Urinary bladder (tissue), 4 donors: ENCODE measurements around the gene ZNF490. TPM values are rescaled to one million over a fixed set of nuclear protein-coding genes. Genes with fewer than 3 reads are reported as not detected.
"Not testable (repeated sequence)": the region's sequence is repeated elsewhere in the genome, so short reads cannot be mapped to it uniquely, and the experiment has no call there.

Experiments
- DNase-seq: peaks from one replicate; pipeline ENCODE4 v3.0.0-alpha.2; 2015; ENCODE audit errors: extremely low spot score
- H3K27ac ChIP-seq: one replicate; pipeline ENCODE4 v1.5.1; 2013; ENCODE audit warnings: low read depth, mild to moderate bottlenecking, moderate library complexity
- H3K36me3 ChIP-seq: one replicate; pipeline ENCODE4 v1.6.1; 2013; ENCODE audit warnings: mild to moderate bottlenecking, moderate library complexity; ENCODE audit not compliant: insufficient read depth
- H3K4me1 ChIP-seq: one replicate; pipeline ENCODE4 v1.6.1; 2013; ENCODE audit warnings: mild to moderate bottlenecking, moderate library complexity; ENCODE audit not compliant: insufficient read depth
- H3K4me3 ChIP-seq: one replicate; pipeline ENCODE4 v1.5.1; 2013; ENCODE audit warnings: low read depth, low read length
- WGBS: extraction: QIAGEN DNeasy Blood & Tissue Kit; methylation state at CpG from one replicate; pipeline ENCODE4 v1.1.7; 2013; 5-methylcytosine and 5-hydroxymethylcytosine counted together
- polyA plus RNA-seq: library from polyadenylated mRNA; stranded (reverse); fragments of 200-250 nt; gene quantifications from one replicate; pipeline ENCODE4 v1.2.3, GENCODE V29; 2013
- total RNA-seq: library from RNA; depleted of rRNA; stranded (reverse); fragments of >200 nt; gene quantifications from one replicate; pipeline ENCODE4 v1.2.3, GENCODE V29; 2014
- donor health status: healthy with polysubstance abuse.
- donor health status: healthy.

Gene ZNF490
- total and polyA plus RNA-seq, 2 donors: 1.0 to 9.0 TPM

DNA sequence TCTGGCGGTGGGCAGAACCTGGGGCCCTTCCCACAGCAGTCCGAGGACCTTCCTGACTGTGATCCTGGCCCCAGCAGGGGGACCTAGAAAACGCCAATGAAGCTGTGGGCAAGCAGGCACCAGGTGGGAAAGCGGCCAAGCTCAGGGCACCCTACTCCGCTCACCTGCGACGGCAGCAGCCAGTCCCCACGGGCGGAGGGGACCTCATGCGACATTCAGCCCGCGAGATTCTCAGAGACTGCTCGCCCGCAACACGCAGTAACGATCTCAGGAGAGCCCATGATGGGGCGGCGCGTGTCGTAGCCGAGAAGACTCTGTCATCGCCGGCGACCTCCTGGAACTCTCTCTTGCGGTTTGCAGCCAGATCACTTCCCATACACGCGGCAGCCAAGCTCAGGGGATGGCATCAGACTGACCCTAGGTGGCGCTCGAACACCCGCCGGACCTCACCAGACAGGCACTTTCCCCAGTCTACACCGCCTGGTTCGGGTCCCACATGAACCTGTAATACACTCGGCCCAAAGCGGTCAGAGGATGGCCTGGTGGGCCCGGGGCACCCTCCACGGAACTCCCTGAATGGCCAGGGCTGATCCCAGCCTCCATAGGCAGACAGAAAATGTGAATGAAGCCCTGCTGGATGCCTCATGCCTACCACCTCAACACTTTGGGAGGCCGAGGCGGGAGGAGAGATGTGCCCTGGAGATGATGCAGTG, 29.4 kb upstream of the ZNF490 start:
- DNase-seq: peak; percentile 18
- 11% methylated on average over 39 of the region's 39 CpGs for WGBS
- H3K36me3 ChIP-seq: no peaks in the 10 kb centered on the region
- H3K4me3 ChIP-seq: no peak overlapping the region
- no peaks in the 10 kb centered on the region for H3K4me1 ChIP-seq
- no peak overlapping the region for H3K27ac ChIP-seq

DNA sequence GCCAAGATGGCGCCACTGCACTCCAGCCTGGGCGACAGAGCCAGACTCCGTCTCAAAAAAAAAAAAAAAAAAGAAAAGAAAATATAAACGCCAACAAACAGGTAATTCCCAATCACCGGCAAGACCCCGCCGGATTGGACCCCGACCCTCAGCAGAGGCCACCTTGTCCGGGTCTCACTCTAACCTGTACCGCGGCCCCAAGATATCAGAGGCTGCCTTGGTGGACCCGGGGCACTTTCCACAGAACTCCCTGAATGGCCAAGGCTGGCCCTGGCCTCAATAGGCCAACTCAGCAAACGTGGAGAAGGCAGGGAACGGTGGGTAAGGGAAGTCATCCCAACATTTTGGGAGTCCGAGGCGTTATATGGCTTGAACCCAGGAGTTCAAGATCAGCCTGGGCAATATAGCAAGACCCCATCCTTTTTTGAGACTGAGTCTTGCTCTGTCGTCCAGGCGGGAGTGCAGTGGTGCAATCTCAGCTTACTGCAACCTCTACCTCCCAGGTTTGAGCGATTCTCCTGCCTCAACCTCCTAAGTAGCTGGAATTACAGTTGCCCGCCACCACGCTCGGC, 28.1 kb upstream of the ZNF490 start:
- no peak for DNase-seq
- Histone ChIP-seq H3K4me3 (no peak overlapping the region), H3K4me1 (no peaks in the 10 kb centered on the region), H3K36me3 (no peaks in the 10 kb centered on the region), H3K27ac (no peak overlapping the region)
- 96% methylated on average over 22 of the region's 22 CpGs for WGBS

DNA sequence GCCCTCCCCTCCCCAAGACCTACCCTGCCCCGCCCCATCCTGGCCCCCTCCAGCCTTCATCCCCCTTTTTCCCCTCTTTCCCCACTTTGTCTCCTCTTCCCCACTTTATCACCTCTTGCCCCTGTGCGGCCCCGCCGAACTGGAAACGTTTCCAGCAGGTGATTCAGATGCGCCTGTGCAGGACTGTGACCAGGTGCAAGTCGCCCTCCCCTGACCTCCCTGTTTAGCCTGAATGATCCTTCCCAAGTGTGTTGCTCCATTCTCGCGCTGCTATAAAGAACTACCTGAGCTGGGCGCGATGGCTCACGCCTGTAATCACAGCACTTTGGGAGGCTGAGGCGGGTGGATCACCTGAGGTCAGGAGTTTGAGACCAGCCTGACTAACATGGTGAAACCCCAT, 26.0 kb upstream of the ZNF490 start:
- WGBS: 89% methylated on average over 13 of the region's 13 CpGs
- H3K36me3 ChIP-seq: no peaks in the 10 kb centered on the region
- no peak for DNase-seq

DNA sequence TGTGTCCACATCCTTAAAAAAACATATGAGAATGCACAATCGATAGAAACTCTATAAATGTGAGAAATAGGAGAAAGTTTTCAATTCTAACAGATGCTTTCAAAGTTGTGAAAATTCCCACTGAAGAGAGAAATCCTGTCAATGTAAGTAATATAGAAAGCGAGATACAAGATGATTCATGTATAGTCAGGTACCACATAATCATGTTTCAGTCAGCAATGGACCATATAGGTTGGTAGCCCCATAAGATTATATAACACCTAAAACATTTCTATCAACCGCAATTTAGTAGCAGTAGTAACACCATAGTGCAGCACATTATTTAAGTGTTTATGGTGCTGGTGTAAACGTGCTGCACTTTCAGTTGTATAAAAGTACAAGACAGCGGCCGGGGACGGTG, 18.6 kb upstream of the ZNF490 start:
- no peak for DNase-seq
- Histone ChIP-seq H3K4me1 (no peaks in the 10 kb centered on the region), H3K36me3 (peaks cover 9% of the 10 kb centered on the region), H3K27ac (no peak overlapping the region), H3K4me3 (no peak overlapping the region)
- WGBS: 97% methylated on average over 7 of the region's 7 CpGs

More for the DNA sequence above, 26.0 kb upstream of the ZNF490 start:
- no peaks in the 10 kb centered on the region for H3K4me1 ChIP-seq
- no peak overlapping the region for H3K27ac ChIP-seq
- no peak overlapping the region for H3K4me3 ChIP-seq

DNA sequence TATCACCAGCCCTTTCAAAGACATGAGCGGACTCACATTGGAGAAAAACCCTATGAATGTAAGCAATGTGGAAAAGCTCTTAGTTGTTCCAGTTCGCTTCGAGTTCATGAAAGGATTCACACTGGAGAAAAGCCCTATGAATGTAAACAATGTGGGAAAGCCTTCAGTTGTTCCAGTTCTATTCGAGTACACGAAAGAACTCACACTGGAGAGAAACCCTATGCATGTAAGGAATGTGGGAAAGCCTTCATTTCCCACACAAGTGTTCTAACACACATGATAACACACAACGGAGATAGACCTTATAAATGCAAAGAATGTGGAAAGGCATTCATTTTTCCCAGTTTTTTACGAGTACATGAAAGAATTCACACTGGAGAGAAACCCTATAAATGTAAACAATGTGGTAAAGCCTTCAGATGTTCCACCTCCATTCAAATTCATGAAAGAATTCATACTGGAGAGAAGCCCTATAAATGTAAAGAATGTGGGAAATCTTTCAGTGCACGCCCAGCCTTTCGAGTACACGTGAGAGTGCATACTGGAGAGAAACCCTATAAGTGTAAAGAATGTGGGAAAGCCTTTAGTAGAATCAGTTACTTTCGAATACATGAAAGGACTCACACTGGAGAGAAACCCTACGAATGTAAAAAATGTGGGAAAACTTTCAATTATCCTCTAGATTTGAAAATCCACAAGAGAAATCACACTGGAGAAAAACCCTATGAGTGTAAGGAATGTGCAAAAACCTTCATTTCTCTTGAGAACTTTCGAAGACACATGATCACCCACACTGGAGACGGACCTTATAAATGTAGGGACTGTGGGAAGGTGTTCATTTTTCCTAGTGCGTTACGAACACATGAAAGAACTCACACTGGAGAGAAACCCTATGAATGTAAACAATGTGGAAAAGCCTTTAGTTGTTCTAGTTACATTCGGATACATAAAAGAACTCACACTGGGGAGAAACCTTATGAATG, 17.7 kb upstream of the ZNF490 start:
- Histone ChIP-seq H3K36me3 (peaks cover 9% of the 10 kb centered on the region), H3K27ac (no peak overlapping the region), H3K4me1 (no peaks in the 10 kb centered on the region), H3K4me3 (no peak overlapping the region)
- no peak for DNase-seq
- 97% methylated on average over 17 of the region's 17 CpGs for WGBS

DNA sequence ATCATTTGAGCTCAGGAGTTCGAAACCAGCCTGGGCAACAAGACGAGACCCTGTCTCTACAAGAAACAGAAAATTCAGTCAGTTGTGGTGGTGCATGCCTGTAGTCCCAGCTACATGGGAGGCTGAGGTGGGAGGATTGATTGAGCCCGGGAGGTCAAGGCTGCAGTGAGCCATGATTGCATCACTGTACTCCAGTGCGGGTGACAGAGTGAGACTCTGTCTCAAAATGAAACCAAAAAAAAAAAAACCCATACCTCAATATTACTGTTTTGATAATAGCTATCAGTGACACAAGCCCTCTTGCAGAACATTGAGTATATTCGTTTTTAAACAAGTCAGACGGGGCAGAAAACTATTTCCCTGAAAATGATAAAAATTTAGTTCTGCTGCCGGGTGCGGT, 16.3 kb upstream of the ZNF490 start:
- 90% methylated on average over 8 of the region's 8 CpGs for WGBS
- Histone ChIP-seq H3K27ac (no peak overlapping the region), H3K36me3 (peaks cover 9% of the 10 kb centered on the region), H3K4me1 (no peaks in the 10 kb centered on the region), H3K4me3 (no peak overlapping the region)
- no peak for DNase-seq

DNA sequence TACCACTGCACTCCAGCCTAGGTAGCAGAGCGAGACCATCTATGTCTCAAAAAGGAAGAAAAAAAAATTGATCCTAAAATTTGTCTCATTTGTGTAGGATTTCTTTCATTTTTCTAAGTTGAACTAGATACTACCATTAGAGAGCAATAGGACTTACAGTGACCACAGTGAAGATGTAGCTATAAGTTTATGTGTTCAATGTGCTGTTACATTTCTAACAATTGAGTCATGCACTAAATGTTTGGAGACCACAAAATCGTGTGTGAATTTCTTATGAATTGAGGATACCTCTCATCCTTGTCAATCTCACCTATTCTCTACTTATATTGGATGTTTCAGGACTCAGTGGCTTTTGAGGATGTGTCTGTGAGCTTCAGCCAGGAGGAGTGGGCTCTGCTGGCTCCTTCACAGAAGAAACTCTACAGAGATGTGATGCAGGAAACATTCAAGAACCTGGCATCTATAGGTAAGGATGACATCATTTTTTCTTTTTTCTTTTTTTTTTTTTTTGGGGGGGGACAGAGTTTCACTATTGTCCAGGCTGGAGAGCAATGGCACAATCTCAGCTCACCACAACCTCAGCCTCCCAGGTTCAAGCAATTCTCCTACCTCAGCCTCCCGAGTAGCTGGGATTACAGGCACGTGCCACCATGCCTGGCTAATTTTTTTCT, 12.9 kb upstream of the ZNF490 start:
- H3K4me1 ChIP-seq: no peaks in the 10 kb centered on the region
- H3K36me3 ChIP-seq: peaks cover 8% of the 10 kb centered on the region
- 87% methylated on average over 4 of the region's 4 CpGs for WGBS
- H3K4me3 ChIP-seq: no peak overlapping the region
- no peak overlapping the region for H3K27ac ChIP-seq
- no peak for DNase-seq

DNA sequence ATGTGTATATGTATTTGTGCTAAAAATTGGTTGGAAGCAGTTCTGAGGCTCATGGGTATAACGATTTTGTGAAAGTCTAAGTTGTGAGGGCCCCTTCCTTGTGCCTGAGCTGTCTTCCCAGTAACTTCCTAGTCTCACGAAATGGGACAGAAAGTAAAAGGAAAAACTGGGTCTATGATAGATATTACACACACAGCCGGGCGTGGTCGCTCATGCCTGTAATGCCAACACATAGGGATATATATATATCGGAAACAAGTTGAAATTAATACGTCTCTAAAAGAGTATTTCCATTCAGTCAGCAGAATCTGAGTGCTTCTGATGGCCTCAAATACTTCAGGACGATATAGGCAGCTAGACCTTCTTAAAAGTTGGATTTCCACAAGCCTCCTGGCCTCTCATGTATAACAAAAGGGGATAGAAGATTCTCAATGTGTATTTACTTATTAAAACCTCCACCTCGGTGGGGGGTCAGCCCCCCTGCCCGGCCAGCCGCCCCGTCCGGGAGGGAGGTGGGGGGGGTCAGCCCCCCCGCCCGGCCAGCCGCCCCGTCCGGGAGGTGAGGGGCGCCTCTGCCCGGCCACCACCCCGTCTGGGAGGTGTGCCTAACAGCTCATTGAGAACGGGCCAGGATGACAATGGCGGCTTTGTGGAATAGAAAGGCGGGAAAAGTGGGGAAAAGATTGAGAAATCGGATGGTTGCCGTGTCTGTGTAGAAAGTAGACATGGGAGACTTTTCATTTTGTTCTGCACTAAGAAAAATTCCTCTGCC, 10.8 kb upstream of the ZNF490 start:
- 69% methylated on average over 26 of the region's 26 CpGs for WGBS
- DNase-seq, H3K27ac ChIP-seq: not testable (repeated sequence)

DNA sequence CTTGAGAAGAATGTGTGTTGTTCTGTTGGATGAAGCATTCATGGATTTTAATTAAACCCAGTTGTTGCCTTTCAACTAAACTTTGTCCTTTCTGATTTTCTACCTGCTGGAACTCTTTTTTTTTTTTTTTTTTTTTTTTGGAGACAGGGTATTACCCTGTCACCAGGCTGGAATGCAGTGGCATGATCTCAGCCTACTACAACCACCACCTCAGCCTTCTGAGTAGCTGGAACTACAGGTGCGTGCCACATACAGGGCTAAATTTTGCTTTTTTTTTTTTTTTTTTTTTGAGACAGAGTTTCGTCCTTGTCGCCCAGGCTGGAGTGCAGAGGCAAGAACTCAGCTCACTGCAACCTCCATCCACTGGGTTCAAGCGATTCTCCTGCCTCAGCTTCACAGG, 7.0 kb upstream of the ZNF490 start:
- no peak for DNase-seq
- Histone ChIP-seq H3K4me1 (no peaks in the 10 kb centered on the region), H3K4me3 (no peak overlapping the region), H3K36me3 (peaks cover 3% of the 10 kb centered on the region), H3K27ac (no peak overlapping the region)
- WGBS: 81% methylated on average over 4 of the region's 4 CpGs

More for the DNA sequence above, 10.8 kb upstream of the ZNF490 start:
- H3K4me3 ChIP-seq, H3K4me1 ChIP-seq, H3K36me3 ChIP-seq: not testable (repeated sequence)

DNA sequence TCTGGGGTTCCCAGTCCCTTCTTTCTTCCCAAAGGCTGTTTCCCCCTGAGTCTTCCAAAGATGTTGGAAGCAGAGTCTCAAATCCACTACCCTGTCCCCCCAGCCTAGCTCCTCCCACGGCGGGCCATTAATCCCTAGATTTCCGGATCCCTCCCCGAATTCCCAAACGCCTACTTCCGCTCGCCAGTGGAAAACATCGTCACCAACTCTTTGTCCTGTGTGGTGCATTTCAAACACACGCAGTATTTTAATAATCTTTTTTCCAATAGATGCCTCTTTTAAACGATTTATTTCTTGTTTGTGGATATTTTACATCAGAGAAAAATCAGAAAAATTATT, 717 bp upstream of the ZNF490 start:
- peak overlapping the region; percentile 84 for H3K4me3 ChIP-seq
- peaks cover 2% of the 10 kb centered on the region for H3K36me3 ChIP-seq
- H3K27ac ChIP-seq: peak overlapping the region; percentile 99
- under 1% methylated on average over 10 of the region's 10 CpGs for WGBS
- DNase-seq: peak; percentile 62
- H3K4me1 ChIP-seq: no peaks in the 10 kb centered on the region

DNA sequence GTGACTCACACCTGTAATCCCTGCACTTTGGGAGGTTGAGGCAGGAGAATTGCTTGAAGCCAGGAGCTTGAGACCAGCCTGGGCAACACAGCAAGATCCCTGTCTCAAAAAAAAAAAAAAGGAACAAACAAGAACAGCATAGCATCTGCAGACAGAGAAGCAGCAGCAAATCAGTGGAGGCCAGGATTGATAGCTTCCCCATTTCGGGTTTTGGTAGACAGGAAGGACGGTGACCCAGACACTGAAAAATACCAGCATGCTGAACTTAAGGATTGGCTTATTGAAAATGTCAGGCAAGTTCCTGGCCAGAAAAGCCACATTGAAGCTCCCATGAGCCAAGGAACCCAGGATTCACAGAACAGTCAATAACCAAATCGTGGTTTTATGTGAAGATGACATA, 3.0 kb downstream of the ZNF490 start:
- whole genome bisulfite sequencing: 88% methylated on average over 3 of the region's 3 CpGs
- H3K4me1 ChIP-seq: no peaks in the 10 kb centered on the region
- no peak for DNase-seq
- H3K4me3 ChIP-seq: no peak overlapping the region
- H3K36me3 ChIP-seq: no peaks in the 10 kb centered on the region
- H3K27ac ChIP-seq: no peak overlapping the region

DNA sequence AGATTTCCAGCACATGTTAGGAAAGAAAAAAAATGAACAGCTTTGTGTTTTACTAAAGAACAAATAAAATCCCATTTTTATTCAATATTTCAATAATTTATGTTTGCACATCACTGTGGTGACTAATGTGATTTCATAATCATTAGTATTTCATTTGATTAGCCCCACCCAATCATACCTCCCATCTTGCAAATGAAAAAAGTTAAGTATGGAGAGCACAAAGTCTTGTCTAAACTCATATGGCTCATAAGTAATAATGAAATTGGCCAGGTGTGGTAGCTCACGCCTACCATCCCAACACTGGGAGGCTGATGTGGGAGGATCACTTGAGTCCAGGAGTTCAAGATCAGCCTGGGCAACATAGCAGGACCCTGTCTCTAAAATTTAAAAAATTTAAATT, 3.8 kb downstream of the ZNF490 start:
- Histone ChIP-seq H3K4me3 (no peak overlapping the region), H3K27ac (no peak overlapping the region), H3K4me1 (no peaks in the 10 kb centered on the region), H3K36me3 (no peaks in the 10 kb centered on the region)
- DNase-seq: no peak
- WGBS: 95% methylated on average over 1 of the region's 1 CpG

DNA sequence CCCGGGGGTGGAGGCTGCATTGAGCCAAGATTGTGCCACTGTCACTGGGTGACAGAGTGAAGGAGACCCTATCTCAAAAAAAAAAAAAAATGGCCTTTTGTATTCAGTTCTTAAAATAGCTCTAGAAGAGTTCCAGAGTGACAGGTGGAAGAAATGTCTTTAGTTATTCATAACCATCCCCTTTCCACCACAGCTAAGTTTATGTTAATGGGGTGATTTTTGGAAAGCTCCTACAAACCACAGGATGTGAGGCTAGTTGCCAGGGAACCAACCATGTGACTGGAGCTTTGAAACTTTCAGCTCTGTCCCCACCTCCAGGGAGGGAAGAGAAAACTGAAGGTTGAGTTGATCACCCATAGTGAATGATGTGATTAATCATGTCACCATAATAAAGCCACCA, 6.9 kb downstream of the ZNF490 start:
- DNase-seq: no peak
- Histone ChIP-seq H3K4me1 (no peaks in the 10 kb centered on the region), H3K4me3 (no peak overlapping the region), H3K27ac (no peak overlapping the region), H3K36me3 (no peaks in the 10 kb centered on the region)
- 100% methylated on average over 1 of the region's 1 CpG for WGBS
